ENCODE results near the gene SHC1.

The SHC1 gene

GRCh38 chr1:154973344-154974101 lies 3.0 kb upstream of the SHC1 start (continued):
- TF ChIP-seq ZSCAN23 (tag by site-specific recombination; IDR thresholded peaks at IDR 0.05) (no peak; the same call in 1 of the 2 replicates), ZNF16 (tag by site-specific recombination; IDR thresholded peaks at IDR 0.05; ENCODE audit: low read depth) (no peak), ZNF24 (tag by site-specific recombination; IDR thresholded peaks at IDR 0.05) (no peak), ZNF510 (tag by site-specific recombination; IDR thresholded peaks at IDR 0.05; ENCODE audit: insufficient replicate concordance) (no peak), ZNF404 (tag by site-specific recombination; IDR thresholded peaks at IDR 0.05) (no peak), ZBTB49 (tag by site-specific recombination; IDR thresholded peaks at IDR 0.05; ENCODE audit: low read depth) (no peak), ZNF19 (tag by site-specific recombination; IDR thresholded peaks at IDR 0.05; ENCODE audit: low read depth) (no peak), BCL11B (tag by site-specific recombination; IDR thresholded peaks at IDR 0.05; ENCODE audit: low read depth) (peak; percentile 67; the same call in 1 of the 2 replicates), ZNF121 (tag by site-specific recombination; IDR thresholded peaks at IDR 0.05) (no peak), ZNF211 (tag by site-specific recombination; IDR thresholded peaks at IDR 0.05; ENCODE audit: low read depth) (no peak), HOXD13 (CRISPR knock-in tag; IDR thresholded peaks at IDR 0.05; ENCODE audit: borderline replicate concordance) (no peak), ZBTB48 (tag by site-specific recombination; IDR thresholded peaks at IDR 0.05) (peak; percentile 73; the same call in 1 of the 2 replicates), ZBTB17 (tag by site-specific recombination; IDR thresholded peaks at IDR 0.05) (peak; percentile 96), ZNF10 (tag by site-specific recombination; IDR thresholded peaks at IDR 0.05) (no peak), PATZ1 (tag by site-specific recombination; IDR thresholded peaks at IDR 0.05) (peak; percentile 95), ZNF146 (tag by site-specific recombination; IDR thresholded peaks at IDR 0.05) (no peak), TRIM28 (IDR thresholded peaks at IDR 0.05; ENCODE audit: borderline replicate concordance, low read length) (no peak), ZSCAN30 (tag by site-specific recombination; IDR thresholded peaks at IDR 0.05) (no peak), ZNF837 (tag by site-specific recombination; IDR thresholded peaks at IDR 0.05) (no peak), ZNF747 (tag by site-specific recombination; IDR thresholded peaks at IDR 0.05) (no peak)
- TF ChIP-seq, protein P1, sequence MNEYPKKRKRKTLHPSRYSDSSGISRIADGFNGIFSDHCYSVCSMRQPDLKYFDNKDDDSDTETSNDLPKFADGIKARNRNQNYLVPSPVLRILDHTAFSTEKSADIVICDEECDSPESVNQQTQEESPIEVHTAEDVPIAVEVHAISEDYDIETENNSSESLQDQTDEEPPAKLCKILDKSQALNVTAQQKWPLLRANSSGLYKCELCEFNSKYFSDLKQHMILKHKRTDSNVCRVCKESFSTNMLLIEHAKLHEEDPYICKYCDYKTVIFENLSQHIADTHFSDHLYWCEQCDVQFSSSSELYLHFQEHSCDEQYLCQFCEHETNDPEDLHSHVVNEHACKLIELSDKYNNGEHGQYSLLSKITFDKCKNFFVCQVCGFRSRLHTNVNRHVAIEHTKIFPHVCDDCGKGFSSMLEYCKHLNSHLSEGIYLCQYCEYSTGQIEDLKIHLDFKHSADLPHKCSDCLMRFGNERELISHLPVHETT (tag by site-specific recombination; IDR thresholded peaks at IDR 0.05) = no peak
- TF ChIP-seq, protein P2, sequence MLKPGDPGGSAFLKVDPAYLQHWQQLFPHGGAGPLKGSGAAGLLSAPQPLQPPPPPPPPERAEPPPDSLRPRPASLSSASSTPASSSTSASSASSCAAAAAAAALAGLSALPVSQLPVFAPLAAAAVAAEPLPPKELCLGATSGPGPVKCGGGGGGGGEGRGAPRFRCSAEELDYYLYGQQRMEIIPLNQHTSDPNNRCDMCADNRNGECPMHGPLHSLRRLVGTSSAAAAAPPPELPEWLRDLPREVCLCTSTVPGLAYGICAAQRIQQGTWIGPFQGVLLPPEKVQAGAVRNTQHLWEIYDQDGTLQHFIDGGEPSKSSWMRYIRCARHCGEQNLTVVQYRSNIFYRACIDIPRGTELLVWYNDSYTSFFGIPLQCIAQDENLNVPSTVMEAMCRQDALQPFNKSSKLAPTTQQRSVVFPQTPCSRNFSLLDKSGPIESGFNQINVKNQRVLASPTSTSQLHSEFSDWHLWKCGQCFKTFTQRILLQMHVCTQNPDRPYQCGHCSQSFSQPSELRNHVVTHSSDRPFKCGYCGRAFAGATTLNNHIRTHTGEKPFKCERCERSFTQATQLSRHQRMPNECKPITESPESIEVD (tag by site-specific recombination; IDR thresholded peaks at IDR 0.05) = no peak
- TF ChIP-seq, protein P3, sequence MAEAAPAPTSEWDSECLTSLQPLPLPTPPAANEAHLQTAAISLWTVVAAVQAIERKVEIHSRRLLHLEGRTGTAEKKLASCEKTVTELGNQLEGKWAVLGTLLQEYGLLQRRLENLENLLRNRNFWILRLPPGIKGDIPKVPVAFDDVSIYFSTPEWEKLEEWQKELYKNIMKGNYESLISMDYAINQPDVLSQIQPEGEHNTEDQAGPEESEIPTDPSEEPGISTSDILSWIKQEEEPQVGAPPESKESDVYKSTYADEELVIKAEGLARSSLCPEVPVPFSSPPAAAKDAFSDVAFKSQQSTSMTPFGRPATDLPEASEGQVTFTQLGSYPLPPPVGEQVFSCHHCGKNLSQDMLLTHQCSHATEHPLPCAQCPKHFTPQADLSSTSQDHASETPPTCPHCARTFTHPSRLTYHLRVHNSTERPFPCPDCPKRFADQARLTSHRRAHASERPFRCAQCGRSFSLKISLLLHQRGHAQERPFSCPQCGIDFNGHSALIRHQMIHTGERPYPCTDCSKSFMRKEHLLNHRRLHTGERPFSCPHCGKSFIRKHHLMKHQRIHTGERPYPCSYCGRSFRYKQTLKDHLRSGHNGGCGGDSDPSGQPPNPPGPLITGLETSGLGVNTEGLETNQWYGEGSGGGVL (tag by site-specific recombination; IDR thresholded peaks at IDR 0.05) = no peak
- TF ChIP-seq, protein P4, sequence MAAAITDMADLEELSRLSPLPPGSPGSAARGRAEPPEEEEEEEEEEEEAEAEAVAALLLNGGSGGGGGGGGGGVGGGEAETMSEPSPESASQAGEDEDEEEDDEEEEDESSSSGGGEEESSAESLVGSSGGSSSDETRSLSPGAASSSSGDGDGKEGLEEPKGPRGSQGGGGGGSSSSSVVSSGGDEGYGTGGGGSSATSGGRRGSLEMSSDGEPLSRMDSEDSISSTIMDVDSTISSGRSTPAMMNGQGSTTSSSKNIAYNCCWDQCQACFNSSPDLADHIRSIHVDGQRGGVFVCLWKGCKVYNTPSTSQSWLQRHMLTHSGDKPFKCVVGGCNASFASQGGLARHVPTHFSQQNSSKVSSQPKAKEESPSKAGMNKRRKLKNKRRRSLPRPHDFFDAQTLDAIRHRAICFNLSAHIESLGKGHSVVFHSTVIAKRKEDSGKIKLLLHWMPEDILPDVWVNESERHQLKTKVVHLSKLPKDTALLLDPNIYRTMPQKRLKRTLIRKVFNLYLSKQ (tag by site-specific recombination; IDR thresholded peaks at IDR 0.05; ENCODE audit: borderline replicate concordance) = no peak
- TF ChIP-seq, protein P5, sequence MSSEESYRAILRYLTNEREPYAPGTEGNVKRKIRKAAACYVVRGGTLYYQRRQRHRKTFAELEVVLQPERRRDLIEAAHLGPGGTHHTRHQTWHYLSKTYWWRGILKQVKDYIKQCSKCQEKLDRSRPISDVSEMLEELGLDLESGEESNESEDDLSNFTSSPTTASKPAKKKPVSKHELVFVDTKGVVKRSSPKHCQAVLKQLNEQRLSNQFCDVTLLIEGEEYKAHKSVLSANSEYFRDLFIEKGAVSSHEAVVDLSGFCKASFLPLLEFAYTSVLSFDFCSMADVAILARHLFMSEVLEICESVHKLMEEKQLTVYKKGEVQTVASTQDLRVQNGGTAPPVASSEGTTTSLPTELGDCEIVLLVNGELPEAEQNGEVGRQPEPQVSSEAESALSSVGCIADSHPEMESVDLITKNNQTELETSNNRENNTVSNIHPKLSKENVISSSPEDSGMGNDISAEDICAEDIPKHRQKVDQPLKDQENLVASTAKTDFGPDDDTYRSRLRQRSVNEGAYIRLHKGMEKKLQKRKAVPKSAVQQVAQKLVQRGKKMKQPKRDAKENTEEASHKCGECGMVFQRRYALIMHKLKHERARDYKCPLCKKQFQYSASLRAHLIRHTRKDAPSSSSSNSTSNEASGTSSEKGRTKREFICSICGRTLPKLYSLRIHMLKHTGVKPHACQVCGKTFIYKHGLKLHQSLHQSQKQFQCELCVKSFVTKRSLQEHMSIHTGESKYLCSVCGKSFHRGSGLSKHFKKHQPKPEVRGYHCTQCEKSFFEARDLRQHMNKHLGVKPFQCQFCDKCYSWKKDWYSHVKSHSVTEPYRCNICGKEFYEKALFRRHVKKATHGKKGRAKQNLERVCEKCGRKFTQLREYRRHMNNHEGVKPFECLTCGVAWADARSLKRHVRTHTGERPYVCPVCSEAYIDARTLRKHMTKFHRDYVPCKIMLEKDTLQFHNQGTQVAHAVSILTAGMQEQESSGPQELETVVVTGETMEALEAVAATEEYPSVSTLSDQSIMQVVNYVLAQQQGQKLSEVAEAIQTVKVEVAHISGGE (tag by site-specific recombination; conservative IDR thresholded peaks at IDR 0.05; ENCODE audit: low read depth) = no peak

Data from HEK293 (cell line).